ENCODE results near the gene PHLPP1. TPM values are rescaled to one million over a fixed set of nuclear protein-coding genes. Genes with fewer than 3 reads are reported as not detected.

PHLPP1 gene
- total RNA-seq, 6 experiments from 2014 or later, result 4.5 to 7.9 (median 5.5) TPM

DNA sequence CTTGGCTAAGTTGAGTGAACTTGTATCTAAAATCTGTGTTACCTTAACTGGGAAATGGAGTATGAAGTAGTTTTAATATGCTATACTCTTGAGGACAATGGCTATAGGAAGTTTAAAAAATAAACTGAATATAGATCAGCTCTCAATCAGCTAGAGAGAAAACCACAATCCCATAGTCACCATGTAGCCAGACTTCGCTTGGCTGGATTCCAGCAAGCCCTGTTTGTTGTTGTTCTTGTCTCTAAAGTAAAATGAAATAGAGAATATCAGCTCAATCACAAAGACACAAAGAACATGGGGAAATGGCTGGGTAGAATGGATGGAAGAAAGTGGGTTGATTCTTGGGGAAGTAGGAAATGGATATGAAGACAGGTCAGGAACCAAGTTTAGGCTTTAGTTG is 234.9 kb downstream of the PHLPP1 start:
- no peaks in the 10 kb centered on the region; the same call in 1 of the 2 replicates for H3K36me3 Mint-ChIP-seq (ENCODE audit: low read depth)
- no peak for DNase-seq
- no peaks in the 10 kb centered on the region for H3K9me3 Mint-ChIP-seq
- H3K4me1 Mint-ChIP-seq (ENCODE audit: low read depth), result peaks cover 7% of the 10 kb centered on the region; the same call in 1 of the 2 replicates
- no peak overlapping the region for H3K4me3 Mint-ChIP-seq
- H3K27me3 Mint-ChIP-seq (ENCODE audit: insufficient read depth), result no peaks in the 10 kb centered on the region
- no peak overlapping the region for H3K27ac Mint-ChIP-seq
- TF ChIP-seq CTCF (IDR thresholded peaks at IDR 0.05), result no peak

DNA sequence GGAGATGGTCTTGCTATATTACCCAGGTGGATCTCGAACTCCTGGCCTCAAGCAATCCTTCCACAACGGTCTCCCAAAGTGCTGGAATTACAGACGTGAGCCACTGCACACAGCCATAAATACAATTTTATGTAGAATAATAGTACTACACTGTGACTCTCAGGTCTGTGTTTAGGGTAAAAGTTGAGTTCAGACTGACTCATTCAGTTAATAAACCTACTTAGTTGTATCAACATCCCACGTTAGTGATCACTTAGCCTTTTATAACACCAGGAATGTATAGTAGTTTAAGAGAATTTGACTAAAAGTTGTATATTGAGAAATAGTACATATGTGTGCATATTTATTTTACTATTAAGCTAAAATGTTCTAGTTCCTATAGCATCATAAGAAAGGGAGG is 237.5 kb downstream of the PHLPP1 start:
- peaks cover 8% of the 10 kb centered on the region; the same call in 1 of the 2 replicates for H3K4me1 Mint-ChIP-seq (ENCODE audit: low read depth)
- H3K4me3 Mint-ChIP-seq, result no peak overlapping the region
- no peak overlapping the region for H3K27ac Mint-ChIP-seq
- TF ChIP-seq CTCF (IDR thresholded peaks at IDR 0.05), result no peak
- H3K36me3 Mint-ChIP-seq (ENCODE audit: low read depth), result no peaks in the 10 kb centered on the region
- DNase-seq, result no peak
- H3K27me3 Mint-ChIP-seq (ENCODE audit: insufficient read depth), result peaks cover 1% of the 10 kb centered on the region; the same call in 1 of the 2 replicates
- H3K9me3 Mint-ChIP-seq, result no peaks in the 10 kb centered on the region

- Mint-ChIP-seq H3K27ac (no peak overlapping the region), H3K4me3 (no peak overlapping the region), H3K27me3 (ENCODE audit: insufficient read depth) (peaks cover 1% of the 10 kb centered on the region; the same call in 1 of the 2 replicates), H3K4me1 (ENCODE audit: low read depth) (peaks cover 14% of the 10 kb centered on the region), H3K9me3 (no peaks in the 10 kb centered on the region), H3K36me3 (ENCODE audit: low read depth) (no peaks in the 10 kb centered on the region)
- DNase-seq, result no peak
- no peak for TF ChIP-seq CTCF (IDR thresholded peaks at IDR 0.05)
These were observed 238.3 kb downstream of the PHLPP1 start for GRCh38 chr18:62953663-62954062.

DNA sequence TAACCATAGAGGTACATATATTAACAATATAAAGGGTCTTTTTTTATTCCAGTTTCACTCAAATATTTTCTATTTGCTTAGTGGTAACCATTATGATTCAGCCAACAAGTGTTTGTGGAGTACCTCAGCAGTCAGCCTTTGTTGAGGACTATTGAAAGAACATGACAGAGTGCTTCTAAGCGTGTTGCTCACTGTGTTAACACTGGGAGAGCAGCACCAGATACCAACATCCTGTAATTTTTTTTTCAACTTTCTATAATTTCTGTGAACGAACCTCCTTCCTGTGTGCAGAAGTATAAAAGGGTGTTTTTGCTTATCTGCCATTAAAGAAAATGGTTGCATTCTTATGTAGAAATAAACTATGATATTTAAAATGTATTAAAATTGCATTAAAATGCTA is 239.0 kb downstream of the PHLPP1 start:
- Mint-ChIP-seq H3K27me3 (ENCODE audit: insufficient read depth) (peaks cover 1% of the 10 kb centered on the region; the same call in 1 of the 2 replicates), H3K36me3 (ENCODE audit: low read depth) (no peaks in the 10 kb centered on the region), H3K9me3 (no peaks in the 10 kb centered on the region), H3K27ac (no peak overlapping the region), H3K4me3 (no peak overlapping the region), H3K4me1 (ENCODE audit: low read depth) (peaks cover 19% of the 10 kb centered on the region)
- no peak for TF ChIP-seq CTCF (IDR thresholded peaks at IDR 0.05)
- DNase-seq, result no peak

DNA sequence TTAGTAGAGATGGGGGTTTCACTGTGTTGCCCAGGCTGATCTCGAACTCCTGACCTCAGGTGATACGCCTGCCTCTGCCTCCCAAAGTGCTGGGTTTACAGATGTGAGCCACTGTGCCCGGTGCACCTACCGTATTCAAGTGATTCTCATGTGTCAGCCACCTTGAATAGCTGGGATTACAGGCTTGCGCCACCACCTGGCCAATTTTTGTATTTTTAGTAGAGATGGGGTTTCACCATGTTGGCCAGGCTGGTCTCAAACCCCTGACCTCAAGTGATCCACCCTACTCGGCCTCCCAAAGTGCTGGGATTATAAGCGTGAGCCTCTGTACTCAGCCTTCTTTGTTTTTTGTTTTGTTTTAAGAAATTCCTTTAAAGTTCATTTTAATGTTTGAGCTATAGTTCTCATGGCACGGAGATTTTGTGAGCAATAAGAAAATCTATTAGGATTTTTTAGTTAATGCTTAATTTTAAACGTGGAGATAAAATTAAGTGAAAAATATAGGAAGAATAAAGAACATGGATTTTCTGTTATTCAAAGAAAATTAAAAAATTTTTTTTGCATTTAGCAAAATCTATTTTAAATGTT is 242.6 kb downstream of the PHLPP1 start:
- no peak overlapping the region for H3K27ac Mint-ChIP-seq
- no peaks in the 10 kb centered on the region for H3K9me3 Mint-ChIP-seq
- peak; percentile 84 for TF ChIP-seq CTCF (IDR thresholded peaks at IDR 0.05)
- DNase-seq, result peak; percentile 35
- peaks cover 20% of the 10 kb centered on the region for H3K4me1 Mint-ChIP-seq (ENCODE audit: low read depth)
- peaks cover 1% of the 10 kb centered on the region; the same call in 1 of the 2 replicates for H3K27me3 Mint-ChIP-seq (ENCODE audit: insufficient read depth)
- H3K4me3 Mint-ChIP-seq, result no peak overlapping the region
- H3K36me3 Mint-ChIP-seq (ENCODE audit: low read depth), result no peaks in the 10 kb centered on the region
